ENCODE data around the gene KLK14.

The KLK14 gene

GRCh38 chr19:51108066-51108804 lies 25.5 kb upstream of the KLK14 start, which contains the start of gene CTU1:
CTU1 (minus strand) TSS chr19:51108409; CDS start chr19:51104569, 3,840 bp downstream.
- peak; percentile 100 for DNase-seq (ENCODE audit: low spot score)

- DNase-seq (ENCODE audit: low spot score), result no peak
Observed at GRCh38 chr19:51107406-51108065, 24.8 kb upstream of the KLK14 start.

- DNase-seq (ENCODE audit: low spot score), result no peak
Observed at GRCh38 chr19:51103926-51104341, 21.2 kb upstream of the KLK14 start.

GRCh38 chr19:51102991-51103390 lies 20.3 kb upstream of the KLK14 start:
- no peak for DNase-seq (ENCODE audit: low spot score)

GRCh38 chr19:51101171-51101865 lies 18.6 kb upstream of the KLK14 start:
- no peak for DNase-seq (ENCODE audit: low spot score)

GRCh38 chr19:51100601-51101000 lies 17.9 kb upstream of the KLK14 start:
- DNase-seq (ENCODE audit: low spot score), result no peak

GRCh38 chr19:51099047-51099382 lies 16.3 kb upstream of the KLK14 start:
- no peak for DNase-seq (ENCODE audit: low spot score)

GRCh38 chr19:51098365-51099046 lies 15.8 kb upstream of the KLK14 start:
- DNase-seq (ENCODE audit: low spot score), result no peak

GRCh38 chr19:51097796-51098195 lies 15.1 kb upstream of the KLK14 start:
- DNase-seq (ENCODE audit: low spot score), result no peak

- peak; percentile 29 for DNase-seq (ENCODE audit: low spot score)
Observed at GRCh38 chr19:51097166-51097738, 14.6 kb upstream of the KLK14 start.

- DNase-seq (ENCODE audit: low spot score), result no peak
Observed at GRCh38 chr19:51096473-51097165, 13.9 kb upstream of the KLK14 start.

GRCh38 chr19:51094696-51095279 lies 12.1 kb upstream of the KLK14 start:
- DNase-seq (ENCODE audit: low spot score), result no peak

GRCh38 chr19:51093510-51094345 lies 11.0 kb upstream of the KLK14 start:
- DNase-seq (ENCODE audit: low spot score), result no peak

- peak; percentile 33 for DNase-seq (ENCODE audit: low spot score)
Observed at GRCh38 chr19:51093101-51093500, 10.4 kb upstream of the KLK14 start.

GRCh38 chr19:51091895-51092873 lies 9.5 kb upstream of the KLK14 start:
- DNase-seq (ENCODE audit: low spot score), result no peak

GRCh38 chr19:51091126-51091525 lies 8.4 kb upstream of the KLK14 start:
- DNase-seq (ENCODE audit: low spot score), result no peak

GRCh38 chr19:51090471-51090870 lies 7.8 kb upstream of the KLK14 start:
- no peak for DNase-seq (ENCODE audit: low spot score)

- DNase-seq (ENCODE audit: low spot score), result no peak
Observed at GRCh38 chr19:51089786-51090185, 7.1 kb upstream of the KLK14 start.
